H9 (cell line): Measurements from ENCODE around the gene REEP1. TPM values are rescaled to one million over a fixed set of nuclear protein-coding genes. Genes with fewer than 3 reads are reported as not detected.

Source experiments
- DNase-seq: peaks from one replicate; pipeline ENCODE4 v3.0.0-alpha.2; 2017
- H2AFZ ChIP-seq: one replicate; pipeline ENCODE4 v1.6.1; 2013; ENCODE audit warnings: mild to moderate bottlenecking, low read length, control low read depth, moderate library complexity
- H2AK5ac ChIP-seq: 2 replicates; pipeline ENCODE4 v1.6.1; 2013; ENCODE audit warnings: low read length, control low read depth, mixed read lengths; ENCODE audit not compliant: insufficient read length
- H2BK120ac ChIP-seq: one replicate; pipeline ENCODE4 v1.6.1; 2013; ENCODE audit warnings: low read depth, mild to moderate bottlenecking, low read length, control low read depth, inconsistent platforms; ENCODE audit not compliant: poor library complexity, severe bottlenecking
- H2BK12ac ChIP-seq: 2 replicates; pipeline ENCODE4 v1.6.1; 2013; ENCODE audit warnings: low read length, control low read depth, mixed read lengths, low read depth; ENCODE audit not compliant: insufficient read length
- H2BK15ac ChIP-seq: 2 replicates; pipeline ENCODE4 v1.6.1; 2013; ENCODE audit warnings: low read depth, low read length, control low read depth
- H2BK20ac ChIP-seq: one replicate; pipeline ENCODE4 v1.6.1; 2013; ENCODE audit warnings: low read depth, mild to moderate bottlenecking, low read length, control low read depth, inconsistent platforms; ENCODE audit not compliant: poor library complexity, severe bottlenecking
- H2BK5ac ChIP-seq: 2 replicates; pipeline ENCODE4 v1.6.1; 2013; ENCODE audit warnings: low read length, control low read depth, mixed read lengths; ENCODE audit not compliant: insufficient read length
- H3K14ac ChIP-seq: 2 replicates; pipeline ENCODE4 v1.6.1; 2013; ENCODE audit warnings: low read length, control low read depth; ENCODE audit not compliant: insufficient read depth
- H3K18ac ChIP-seq: 2 replicates; pipeline ENCODE4 v1.6.1; 2013; ENCODE audit warnings: low read depth, mild to moderate bottlenecking, mixed read lengths, low read length, control low read depth; ENCODE audit not compliant: insufficient read length
- H3K23ac ChIP-seq: 2 replicates; pipeline ENCODE4 v1.6.1; 2013; ENCODE audit warnings: low read length, control low read depth, mixed read lengths, low read depth; ENCODE audit not compliant: insufficient read length
- H3K23me2 ChIP-seq: 2 replicates; pipeline ENCODE4 v1.6.1; 2013; ENCODE audit warnings: low read depth, mild to moderate bottlenecking, mixed read lengths, low read length, control low read depth; ENCODE audit not compliant: insufficient read length, poor library complexity, severe bottlenecking
- H3K27ac ChIP-seq: 2 replicates; pipeline ENCODE4 v1.5.1; 2013; ENCODE audit warnings: low read length, control low read depth, mixed read lengths, low read depth; ENCODE audit not compliant: insufficient read length
- H3K27me3 ChIP-seq: 2 replicates; pipeline ENCODE4 v1.6.1; 2013; ENCODE audit warnings: low read length, control low read depth, inconsistent platforms; ENCODE audit not compliant: insufficient read depth
- H3K4ac ChIP-seq: 2 replicates; pipeline ENCODE4 v1.6.1; 2013; ENCODE audit warnings: low read depth, mild to moderate bottlenecking, control low read depth, inconsistent platforms, low read length, moderate library complexity
- H3K4me1 ChIP-seq: 2 replicates; pipeline ENCODE4 v1.6.1; 2013; ENCODE audit warnings: low read length, control low read depth, inconsistent platforms; ENCODE audit not compliant: insufficient read depth
- H3K4me2 ChIP-seq: 2 replicates; pipeline ENCODE4 v1.6.1; 2013; ENCODE audit warnings: low read length, control low read depth, mixed read lengths; ENCODE audit not compliant: insufficient read length, insufficient read depth
- H3K56ac ChIP-seq: 2 replicates; pipeline ENCODE4 v1.6.1; 2013; ENCODE audit warnings: low read depth, mild to moderate bottlenecking, mixed read lengths, low read length, control low read depth; ENCODE audit not compliant: insufficient read length
- H3K79me1 ChIP-seq: 2 replicates; pipeline ENCODE4 v1.6.1; 2013; ENCODE audit warnings: low read depth, mild to moderate bottlenecking, moderate library complexity, low read length, control low read depth, inconsistent platforms; ENCODE audit not compliant: insufficient read depth, poor library complexity, severe bottlenecking
- H3K79me2 ChIP-seq: 2 replicates; pipeline ENCODE4 v1.6.1; 2013; ENCODE audit warnings: low read length, control low read depth, inconsistent platforms; ENCODE audit not compliant: insufficient read depth
- H3K9ac ChIP-seq: 2 replicates; pipeline ENCODE4 v1.6.1; 2013; ENCODE audit warnings: low read length, control low read depth, mixed read lengths; ENCODE audit not compliant: insufficient read length; ENCODE audit errors: extremely low read depth
- H3K9me3 ChIP-seq: one replicate; pipeline ENCODE4 v1.6.1; 2013; ENCODE audit warnings: low read depth, low read length, inconsistent platforms; ENCODE audit not compliant: control insufficient read depth
- H3T11ph ChIP-seq: one replicate; pipeline ENCODE4 v1.6.1; 2013; ENCODE audit warnings: mild to moderate bottlenecking, low read length, control low read depth, inconsistent platforms
- H4K20me1 ChIP-seq: one replicate; pipeline ENCODE4 v1.6.1; 2013; ENCODE audit not compliant: control insufficient read depth, insufficient read length, insufficient read depth
- H4K5ac ChIP-seq: 2 replicates; pipeline ENCODE4 v1.6.1; 2013; ENCODE audit warnings: low read depth, mild to moderate bottlenecking, mixed read lengths, low read length, control low read depth; ENCODE audit not compliant: insufficient read length
- H4K8ac ChIP-seq: replicated peaks from 2 replicates; pipeline ENCODE4 v1.6.1; 2013; ENCODE audit warnings: low read length, control low read depth, mixed read lengths, low read depth; ENCODE audit not compliant: insufficient read length
- H4K91ac ChIP-seq: 2 replicates; pipeline ENCODE4 v1.6.1; 2013; ENCODE audit warnings: low read depth, mild to moderate bottlenecking, moderate library complexity, mixed read lengths, low read length, control low read depth; ENCODE audit not compliant: insufficient read length
- H3K27ac Mint-ChIP-seq, 3 experiments: 2 replicates in 2 of 3; 3 replicates in 1 of 3; pipeline ENCODE4 v1.8.0; 2020 to 2021; ENCODE audit warnings: mixed read lengths in 3 of 3, mild to moderate bottlenecking in 1 of 3, moderate library complexity in 1 of 3
- H3K27me3 Mint-ChIP-seq: 2 replicates; pipeline ENCODE4 v1.8.0; 2021; ENCODE audit warnings: low read depth, mild to moderate bottlenecking, moderate library complexity, mixed read lengths
- H3K36me3 Mint-ChIP-seq, 3 experiments: 2 replicates in 2 of 3; 3 replicates in 1 of 3; pipeline ENCODE4 v1.8.0; 2020 to 2021; ENCODE audit warnings: low read depth in 3 of 3, mixed read lengths in 3 of 3; ENCODE audit not compliant: insufficient read depth in 1 of 3
- H3K4me1 Mint-ChIP-seq, 2 experiments: 2 replicates each; pipeline ENCODE4 v1.8.0; 2020; ENCODE audit warnings: mixed read lengths in 2 of 2
- H3K4me3 Mint-ChIP-seq, 2 experiments: 2 replicates in 1 of 2; 3 replicates in 1 of 2; pipeline ENCODE4 v1.8.0; 2020 to 2021; ENCODE audit warnings: mild to moderate bottlenecking in 2 of 2, mixed read lengths in 2 of 2, moderate library complexity in 1 of 2
- H3K9me3 Mint-ChIP-seq, 2 experiments: 2 replicates in 1 of 2; 3 replicates in 1 of 2; pipeline ENCODE4 v1.8.0; 2020; ENCODE audit warnings: mild to moderate bottlenecking in 2 of 2, mixed read lengths in 2 of 2, moderate library complexity in 1 of 2
- WGBS: extraction: QIAGEN DNeasy Blood & Tissue Kit; methylation state at CpG from one replicate; pipeline ENCODE4 v1.1.7; 2013; ENCODE audit warnings: missing lambda C conversion rate, low lambda C conversion rate, mixed read lengths; ENCODE audit not compliant: insufficient read length; ENCODE audit errors: extremely low coverage; 5-methylcytosine and 5-hydroxymethylcytosine counted together
- total RNA-seq: library from RNA; stranded (reverse); gene quantifications from 2 replicates; pipeline ENCODE4 v1.2.1, GENCODE V29; 2021
- TF ChIP-seq, protein P1 (sequence below): fragments of 200-600 bp; sonication (generic); conservative IDR thresholded peaks from 3 replicates; pipeline ENCODE4 v1.8.0; 2021; ENCODE audit warnings: antibody characterized with exemption, mild to moderate bottlenecking

The REEP1 gene
- total RNA-seq, 1 experiment from 2014 or later, result 1.3 TPM

DNA sequence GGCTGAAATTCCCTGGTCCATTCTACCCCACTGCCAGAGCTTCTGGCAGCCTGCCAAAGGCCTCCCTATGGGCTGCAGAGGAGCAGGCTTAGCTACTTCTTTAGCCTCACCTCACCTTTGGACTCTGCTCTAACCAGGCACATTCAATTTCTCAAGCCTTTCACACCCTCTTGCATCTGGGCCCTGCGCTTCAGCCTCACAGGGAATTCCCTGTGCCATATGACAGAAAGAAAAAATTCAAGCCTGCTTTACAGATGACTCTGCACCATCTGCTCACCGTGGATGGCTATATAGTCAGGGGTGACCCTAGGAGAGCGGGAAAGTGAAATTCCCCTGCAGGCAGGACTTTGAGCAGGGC, 62.5 kb downstream of the REEP1 start:
- H3K18ac ChIP-seq, result no peak overlapping the region
- H3K4me2 ChIP-seq, result no peak overlapping the region
- no peak overlapping the region for H2BK5ac ChIP-seq
- H2BK120ac ChIP-seq, result no peak overlapping the region
- Mint-ChIP-seq H3K27me3 (peaks cover 6% of the 10 kb centered on the region; the same call in 1 of the 2 replicates), H3K27ac (no peak overlapping the region; a peak in 1 of 7 replicates), H3K9me3 (peaks cover 27 to 28% of the 10 kb centered on the region in 2 experiments), H3K36me3 (peaks cover 3 to 25% (median 13%) of the 10 kb centered on the region in 3 experiments; a peak in 6 of 7 replicates), H3K4me3 (no peak overlapping the region), H3K4me1 (peaks cover 9 to 11% of the 10 kb centered on the region in 2 experiments)
- H3T11ph ChIP-seq, result no peak overlapping the region
- H2BK20ac ChIP-seq, result no peak overlapping the region
- H3K56ac ChIP-seq, result no peak overlapping the region
- no peak overlapping the region for H2AK5ac ChIP-seq
- no peak overlapping the region for H2AFZ ChIP-seq
- H2BK15ac ChIP-seq, result no peak overlapping the region
- H4K20me1 ChIP-seq, result no peaks in the 10 kb centered on the region
- no peaks in the 10 kb centered on the region for H3K4me1 ChIP-seq
- H2BK12ac ChIP-seq, result no peak overlapping the region
- H4K5ac ChIP-seq, result no peak overlapping the region
- no peak overlapping the region for H4K8ac ChIP-seq
- H3K4ac ChIP-seq, result no peak overlapping the region
- no CpG with 5 or more reads among the region's 3 CpGs for WGBS
- H3K79me1 ChIP-seq, result no peaks in the 10 kb centered on the region
- no peak for DNase-seq
- H3K9me3 ChIP-seq, result peaks cover 5% of the 10 kb centered on the region
- no peak overlapping the region for H3K9ac ChIP-seq
- H4K91ac ChIP-seq, result no peak overlapping the region
- no peak overlapping the region for H3K27ac ChIP-seq
- H3K79me2 ChIP-seq, result no peaks in the 10 kb centered on the region
- TF ChIP-seq, protein P1, sequence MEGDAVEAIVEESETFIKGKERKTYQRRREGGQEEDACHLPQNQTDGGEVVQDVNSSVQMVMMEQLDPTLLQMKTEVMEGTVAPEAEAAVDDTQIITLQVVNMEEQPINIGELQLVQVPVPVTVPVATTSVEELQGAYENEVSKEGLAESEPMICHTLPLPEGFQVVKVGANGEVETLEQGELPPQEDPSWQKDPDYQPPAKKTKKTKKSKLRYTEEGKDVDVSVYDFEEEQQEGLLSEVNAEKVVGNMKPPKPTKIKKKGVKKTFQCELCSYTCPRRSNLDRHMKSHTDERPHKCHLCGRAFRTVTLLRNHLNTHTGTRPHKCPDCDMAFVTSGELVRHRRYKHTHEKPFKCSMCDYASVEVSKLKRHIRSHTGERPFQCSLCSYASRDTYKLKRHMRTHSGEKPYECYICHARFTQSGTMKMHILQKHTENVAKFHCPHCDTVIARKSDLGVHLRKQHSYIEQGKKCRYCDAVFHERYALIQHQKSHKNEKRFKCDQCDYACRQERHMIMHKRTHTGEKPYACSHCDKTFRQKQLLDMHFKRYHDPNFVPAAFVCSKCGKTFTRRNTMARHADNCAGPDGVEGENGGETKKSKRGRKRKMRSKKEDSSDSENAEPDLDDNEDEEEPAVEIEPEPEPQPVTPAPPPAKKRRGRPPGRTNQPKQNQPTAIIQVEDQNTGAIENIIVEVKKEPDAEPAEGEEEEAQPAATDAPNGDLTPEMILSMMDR, result no peak
- H3K27me3 ChIP-seq, result no peaks in the 10 kb centered on the region
- H3K23me2 ChIP-seq, result no peaks in the 10 kb centered on the region
- no peak overlapping the region for H3K23ac ChIP-seq
- no peak overlapping the region for H3K14ac ChIP-seq
